A673 (cell line): Measurements from ENCODE around the gene BAIAP2L1.

Experiments used
- CTCF ChIP-seq: fragments of 300-800, 200-600 bp; sonication (generic); conservative IDR thresholded peaks from 2 replicates; pipeline ENCODE4 v1.5.1; 2017; ENCODE audit warnings: low read depth, mild to moderate bottlenecking, antibody characterized with exemption, low read length, moderate library complexity, mixed read lengths
- EZH2 ChIP-seq: fragments of 200-600 bp; sonication (generic); IDR thresholded peaks from 2 replicates; pipeline ENCODE4 v1.6.1; 2017; ENCODE audit warnings: borderline replicate concordance, low read depth, mild to moderate bottlenecking, mixed read lengths, antibody characterized with exemption, low read length; ENCODE audit not compliant: poor library complexity, severe bottlenecking

GRCh38 chr7:98395481-98395880, 5.4 kb downstream of the BAIAP2L1 start:
- TF ChIP-seq EZH2 (no peak), CTCF (no peak)
